GM23338 (cell line): Measurements from ENCODE around the gene SDC3. TPM values are rescaled to one million over a fixed set of nuclear protein-coding genes. Genes with fewer than 3 reads are reported as not detected.

Experiments used
- ATAC-seq: fragments of 200-7000 bp; cut with Tn5 transposase; 3 replicates; pipeline ENCODE4 v1.9.1; 2020
- DNase-seq: peaks from one replicate; pipeline ENCODE4 v3.0.0-alpha.2; 2015; ENCODE audit warnings: low spot score
- H2AFZ ChIP-seq: fragments of 200-600 bp; sonication (generic); 2 replicates; pipeline ENCODE4 v1.8.0; 2016; ENCODE audit warnings: antibody characterized with exemption, mild to moderate bottlenecking, moderate library complexity
- H3F3A ChIP-seq: fragments of 200-600 bp; sonication (generic); replicated peaks from 2 replicates; pipeline ENCODE4 v1.8.0; 2017; ENCODE audit warnings: antibody characterized with exemption, mixed run types, low read depth
- H3K27ac ChIP-seq: fragments of 200-600 bp; sonication (generic); 2 replicates; pipeline ENCODE4 v1.6.1; 2016; ENCODE audit warnings: low read depth
- H3K27me3 ChIP-seq: fragments of 200-600 bp; sonication (generic); 2 replicates; pipeline ENCODE4 v1.8.0; 2016; ENCODE audit warnings: mild to moderate bottlenecking, mixed run types, moderate library complexity; ENCODE audit not compliant: insufficient read depth
- H3K36me3 ChIP-seq: fragments of 200-600 bp; sonication (generic); 2 replicates; pipeline ENCODE4 v1.8.0; 2016; ENCODE audit warnings: mild to moderate bottlenecking; ENCODE audit not compliant: insufficient read depth
- H3K4me1 ChIP-seq: fragments of 200-600 bp; sonication (generic); 2 replicates; pipeline ENCODE4 v1.8.0; 2016; ENCODE audit warnings: mild to moderate bottlenecking, moderate library complexity; ENCODE audit not compliant: insufficient read depth
- H3K4me2 ChIP-seq: fragments of 200-600 bp; sonication (generic); 2 replicates; pipeline ENCODE4 v1.7.1; 2017; ENCODE audit warnings: mixed run types
- H3K4me3 ChIP-seq: fragments of 200-600 bp; sonication (generic); 2 replicates; pipeline ENCODE4 v1.6.1; 2016; ENCODE audit warnings: mixed run types
- H3K79me2 ChIP-seq: fragments of 200-600 bp; sonication (generic); replicated peaks from 2 replicates; pipeline ENCODE4 v1.8.0; 2017; ENCODE audit warnings: mild to moderate bottlenecking; ENCODE audit not compliant: insufficient read depth
- H3K9me2 ChIP-seq: fragments of 200-600 bp; sonication (generic); 2 replicates; pipeline ENCODE4 v1.8.0; 2017; ENCODE audit not compliant: insufficient read depth
- H4K20me1 ChIP-seq: fragments of 200-600 bp; sonication (generic); replicated peaks from 2 replicates; pipeline ENCODE4 v1.8.0; 2017; ENCODE audit warnings: mild to moderate bottlenecking; ENCODE audit not compliant: insufficient read depth
- H3K27ac Mint-ChIP-seq: 2 replicates; pipeline ENCODE4 v1.8.0; 2020; ENCODE audit warnings: inconsistent platforms, mild to moderate bottlenecking, moderate library complexity, mixed read lengths
- H3K27me3 Mint-ChIP-seq: 3 replicates; pipeline ENCODE4 v1.8.0; 2022; ENCODE audit warnings: low read depth, mild to moderate bottlenecking, moderate library complexity, mixed read lengths, inconsistent platforms; ENCODE audit not compliant: insufficient read depth, poor library complexity
- H3K36me3 Mint-ChIP-seq: 3 replicates; pipeline ENCODE4 v1.8.0; 2021; ENCODE audit warnings: low read depth, mild to moderate bottlenecking, inconsistent platforms, moderate library complexity, mixed read lengths
- H3K4me1 Mint-ChIP-seq: 3 replicates; pipeline ENCODE4 v1.8.0; 2020; ENCODE audit warnings: mild to moderate bottlenecking, inconsistent platforms, mixed read lengths
- H3K4me3 Mint-ChIP-seq: 3 replicates; pipeline ENCODE4 v1.8.0; 2021; ENCODE audit warnings: moderate library complexity, mild to moderate bottlenecking, inconsistent platforms, mixed read lengths
- H3K9me3 Mint-ChIP-seq: 3 replicates; pipeline ENCODE4 v1.8.0; 2020; ENCODE audit warnings: moderate library complexity, mild to moderate bottlenecking, inconsistent platforms, mixed read lengths
- CTCF ChIP-seq, 2 experiments: fragments of 200-600 bp in 1 of 2; sonication (generic) in 1 of 2; conservative IDR thresholded peaks; 2 replicates each; pipeline versions ENCODE4 v1.5.1 to v1.6.1; 2016 to 2017; ENCODE audit warnings: antibody characterized with exemption in 2 of 2, low read depth in 2 of 2, mild to moderate bottlenecking in 2 of 2, moderate library complexity in 1 of 2
- JUNB ChIP-seq: IDR thresholded peaks from one replicate; pipeline ENCODE4 v1.6.1; 2016; ENCODE audit warnings: antibody characterized with exemption; ENCODE audit not compliant: unreplicated experiment
- POLR2AphosphoS5 ChIP-seq: IDR thresholded peaks from 2 replicates; pipeline ENCODE4 v1.6.1; 2016; ENCODE audit warnings: antibody characterized with exemption, low read depth
- polyA plus RNA-seq: library from polyadenylated mRNA; unstranded; fragments of >200 nt; fragmentation: Nextera tagmentation; extraction: Ambion mirVana; gene quantifications from 2 replicates; pipeline ENCODE4 v1.2.1, GENCODE V29; 2016
- total RNA-seq: library from RNA; depleted of rRNA; stranded (reverse); fragments of >200 nt; shearing (Covaris generic); gene quantifications from 2 replicates; pipeline ENCODE4 v1.2.3, GENCODE V29; 2014
- TF ChIP-seq, protein P1 (sequence below): fragments of 250-450 bp; sonication (Bioruptor Pico); IDR thresholded peaks from 2 replicates; pipeline ENCODE4 v1.5.0; 2020; ENCODE audit warnings: mild to moderate bottlenecking, moderate library complexity

The SDC3 gene
- total and polyA plus RNA-seq, 2 experiments from 2014 or later, result 5.2 to 29.7 TPM

- TF ChIP-seq, protein P1, sequence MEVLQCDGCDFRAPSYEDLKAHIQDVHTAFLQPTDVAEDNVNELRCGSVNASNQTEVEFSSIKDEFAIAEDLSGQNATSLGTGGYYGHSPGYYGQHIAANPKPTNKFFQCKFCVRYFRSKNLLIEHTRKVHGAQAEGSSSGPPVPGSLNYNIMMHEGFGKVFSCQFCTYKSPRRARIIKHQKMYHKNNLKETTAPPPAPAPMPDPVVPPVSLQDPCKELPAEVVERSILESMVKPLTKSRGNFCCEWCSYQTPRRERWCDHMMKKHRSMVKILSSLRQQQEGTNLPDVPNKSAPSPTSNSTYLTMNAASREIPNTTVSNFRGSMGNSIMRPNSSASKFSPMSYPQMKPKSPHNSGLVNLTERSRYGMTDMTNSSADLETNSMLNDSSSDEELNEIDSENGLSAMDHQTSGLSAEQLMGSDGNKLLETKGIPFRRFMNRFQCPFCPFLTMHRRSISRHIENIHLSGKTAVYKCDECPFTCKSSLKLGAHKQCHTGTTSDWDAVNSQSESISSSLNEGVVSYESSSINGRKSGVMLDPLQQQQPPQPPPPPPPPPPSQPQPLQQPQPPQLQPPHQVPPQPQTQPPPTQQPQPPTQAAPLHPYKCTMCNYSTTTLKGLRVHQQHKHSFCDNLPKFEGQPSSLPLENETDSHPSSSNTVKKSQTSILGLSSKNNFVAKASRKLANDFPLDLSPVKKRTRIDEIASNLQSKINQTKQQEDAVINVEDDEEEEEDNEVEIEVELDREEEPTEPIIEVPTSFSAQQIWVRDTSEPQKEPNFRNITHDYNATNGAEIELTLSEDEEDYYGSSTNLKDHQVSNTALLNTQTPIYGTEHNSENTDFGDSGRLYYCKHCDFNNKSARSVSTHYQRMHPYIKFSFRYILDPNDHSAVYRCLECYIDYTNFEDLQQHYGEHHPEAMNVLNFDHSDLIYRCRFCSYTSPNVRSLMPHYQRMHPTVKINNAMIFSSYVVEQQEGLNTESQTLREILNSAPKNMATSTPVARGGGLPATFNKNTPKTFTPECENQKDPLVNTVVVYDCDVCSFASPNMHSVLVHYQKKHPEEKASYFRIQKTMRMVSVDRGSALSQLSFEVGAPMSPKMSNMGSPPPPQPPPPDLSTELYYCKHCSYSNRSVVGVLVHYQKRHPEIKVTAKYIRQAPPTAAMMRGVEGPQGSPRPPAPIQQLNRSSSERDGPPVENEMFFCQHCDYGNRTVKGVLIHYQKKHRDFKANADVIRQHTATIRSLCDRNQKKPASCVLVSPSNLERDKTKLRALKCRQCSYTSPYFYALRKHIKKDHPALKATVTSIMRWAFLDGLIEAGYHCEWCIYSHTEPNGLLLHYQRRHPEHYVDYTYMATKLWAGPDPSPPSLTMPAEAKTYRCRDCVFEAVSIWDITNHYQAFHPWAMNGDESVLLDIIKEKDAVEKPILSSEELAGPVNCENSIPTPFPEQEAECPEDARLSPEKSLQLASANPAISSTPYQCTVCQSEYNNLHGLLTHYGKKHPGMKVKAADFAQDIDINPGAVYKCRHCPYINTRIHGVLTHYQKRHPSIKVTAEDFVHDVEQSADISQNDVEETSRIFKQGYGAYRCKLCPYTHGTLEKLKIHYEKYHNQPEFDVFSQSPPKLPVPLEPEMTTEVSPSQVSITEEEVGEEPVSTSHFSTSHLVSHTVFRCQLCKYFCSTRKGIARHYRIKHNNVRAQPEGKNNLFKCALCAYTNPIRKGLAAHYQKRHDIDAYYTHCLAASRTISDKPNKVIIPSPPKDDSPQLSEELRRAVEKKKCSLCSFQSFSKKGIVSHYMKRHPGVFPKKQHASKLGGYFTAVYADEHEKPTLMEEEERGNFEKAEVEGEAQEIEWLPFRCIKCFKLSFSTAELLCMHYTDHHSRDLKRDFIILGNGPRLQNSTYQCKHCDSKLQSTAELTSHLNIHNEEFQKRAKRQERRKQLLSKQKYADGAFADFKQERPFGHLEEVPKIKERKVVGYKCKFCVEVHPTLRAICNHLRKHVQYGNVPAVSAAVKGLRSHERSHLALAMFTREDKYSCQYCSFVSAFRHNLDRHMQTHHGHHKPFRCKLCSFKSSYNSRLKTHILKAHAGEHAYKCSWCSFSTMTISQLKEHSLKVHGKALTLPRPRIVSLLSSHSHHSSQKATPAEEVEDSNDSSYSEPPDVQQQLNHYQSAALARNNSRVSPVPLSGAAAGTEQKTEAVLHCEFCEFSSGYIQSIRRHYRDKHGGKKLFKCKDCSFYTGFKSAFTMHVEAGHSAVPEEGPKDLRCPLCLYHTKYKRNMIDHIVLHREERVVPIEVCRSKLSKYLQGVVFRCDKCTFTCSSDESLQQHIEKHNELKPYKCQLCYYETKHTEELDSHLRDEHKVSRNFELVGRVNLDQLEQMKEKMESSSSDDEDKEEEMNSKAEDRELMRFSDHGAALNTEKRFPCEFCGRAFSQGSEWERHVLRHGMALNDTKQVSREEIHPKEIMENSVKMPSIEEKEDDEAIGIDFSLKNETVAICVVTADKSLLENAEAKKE (CRISPR knock-in tag), result no peak
- no peak for TF ChIP-seq JUNB
Measured at GRCh38 chr1:30846587-30846986, 62.0 kb downstream of the SDC3 start (continued).

GRCh38 chr1:30845904-30846290, 62.7 kb downstream of the SDC3 start:
- DNase-seq (peak; percentile 57), ATAC-seq (peak; percentile 77)
- no peak for TF ChIP-seq POLR2AphosphoS5
- peak; percentile 27 to 46 for TF ChIP-seq CTCF (conservative IDR thresholded peaks at IDR 0.05; ENCODE audit: low read depth in 2 of 2)
- Mint-ChIP-seq H3K9me3 (no peaks in the 10 kb centered on the region), H3K4me3 (no peak overlapping the region), H3K27ac (no peak overlapping the region), H3K36me3 (no peaks in the 10 kb centered on the region), H3K4me1 (peaks cover 55% of the 10 kb centered on the region), H3K27me3 (peaks cover 10% of the 10 kb centered on the region)
- Histone ChIP-seq H4K20me1 (no peaks in the 10 kb centered on the region), H3K27me3 (no peaks in the 10 kb centered on the region), H3K9me2 (peaks cover 3% of the 10 kb centered on the region), H3K36me3 (no peaks in the 10 kb centered on the region), H2AFZ (no peak overlapping the region), H3K27ac (no peak overlapping the region), H3K4me1 (peaks cover 40% of the 10 kb centered on the region), H3K79me2 (no peaks in the 10 kb centered on the region), H3K4me2 (peak overlapping the region; percentile 3), H3K4me3 (no peak overlapping the region), H3F3A (no peaks in the 10 kb centered on the region)
